ENCODE data around the gene UTP15.

The UTP15 gene

GRCh38 chr5:73534971-73535370 lies 30.6 kb upstream of the UTP15 start:
- ATAC-seq = no peak
- no peak for TF ChIP-seq ARNTL (CRISPR knock-in tag; IDR thresholded peaks at IDR 0.05; ENCODE audit: borderline replicate concordance, low read depth)
- TF ChIP-seq ZC3H10 (CRISPR knock-in tag; IDR thresholded peaks at IDR 0.05) = no peak
- TF ChIP-seq ISL1 (CRISPR knock-in tag; IDR thresholded peaks at IDR 0.05) = no peak
- TF ChIP-seq ESRRG (CRISPR knock-in tag; IDR thresholded peaks at IDR 0.05) = no peak
- no peak for TF ChIP-seq BACH2 (CRISPR knock-in tag; IDR thresholded peaks at IDR 0.05; ENCODE audit: borderline replicate concordance)
- TF ChIP-seq PATZ1 (CRISPR knock-in tag; IDR thresholded peaks at IDR 0.05; ENCODE audit: borderline replicate concordance) = no peak
- TF ChIP-seq PPARA (CRISPR knock-in tag; IDR thresholded peaks at IDR 0.05; ENCODE audit: borderline replicate concordance) = no peak
- TF ChIP-seq ZNF70 (CRISPR knock-in tag; IDR thresholded peaks at IDR 0.05) = no peak
- no peak for TF ChIP-seq RARB (CRISPR knock-in tag; IDR thresholded peaks at IDR 0.05)
- TF ChIP-seq TCF4 (CRISPR knock-in tag; IDR thresholded peaks at IDR 0.05; ENCODE audit: borderline replicate concordance) = no peak
- TF ChIP-seq ZNF8 (CRISPR knock-in tag; IDR thresholded peaks at IDR 0.05) = no peak
- TF ChIP-seq TSHZ2 (CRISPR knock-in tag; IDR thresholded peaks at IDR 0.05) = no peak
- no peak for TF ChIP-seq CREB5 (CRISPR knock-in tag; IDR thresholded peaks at IDR 0.05; ENCODE audit: low read depth)
- no peak for TF ChIP-seq ZNF565 (CRISPR knock-in tag; conservative IDR thresholded peaks at IDR 0.05; ENCODE audit: low read depth)
- no peak for TF ChIP-seq GLIS3 (CRISPR knock-in tag; IDR thresholded peaks at IDR 0.05)
- TF ChIP-seq ZFP30 (CRISPR knock-in tag; IDR thresholded peaks at IDR 0.05) = no peak
- TF ChIP-seq, protein P1, sequence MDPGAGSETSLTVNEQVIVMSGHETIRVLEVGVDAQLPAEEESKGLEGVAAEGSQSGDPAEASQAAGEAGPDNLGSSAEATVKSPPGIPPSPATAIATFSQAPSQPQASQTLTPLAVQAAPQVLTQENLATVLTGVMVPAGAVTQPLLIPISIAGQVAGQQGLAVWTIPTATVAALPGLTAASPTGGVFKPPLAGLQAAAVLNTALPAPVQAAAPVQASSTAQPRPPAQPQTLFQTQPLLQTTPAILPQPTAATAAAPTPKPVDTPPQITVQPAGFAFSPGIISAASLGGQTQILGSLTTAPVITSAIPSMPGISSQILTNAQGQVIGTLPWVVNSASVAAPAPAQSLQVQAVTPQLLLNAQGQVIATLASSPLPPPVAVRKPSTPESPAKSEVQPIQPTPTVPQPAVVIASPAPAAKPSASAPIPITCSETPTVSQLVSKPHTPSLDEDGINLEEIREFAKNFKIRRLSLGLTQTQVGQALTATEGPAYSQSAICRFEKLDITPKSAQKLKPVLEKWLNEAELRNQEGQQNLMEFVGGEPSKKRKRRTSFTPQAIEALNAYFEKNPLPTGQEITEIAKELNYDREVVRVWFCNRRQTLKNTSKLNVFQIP (CRISPR knock-in tag; IDR thresholded peaks at IDR 0.05; ENCODE audit: borderline replicate concordance, low read depth) = no peak
- TF ChIP-seq ZFP3 (CRISPR knock-in tag; IDR thresholded peaks at IDR 0.05) = no peak

- TF ChIP-seq ZFP30 (CRISPR knock-in tag; IDR thresholded peaks at IDR 0.05) = no peak
- no peak for TF ChIP-seq CSDC2 (CRISPR knock-in tag; IDR thresholded peaks at IDR 0.05)
- no peak for TF ChIP-seq ARNTL (CRISPR knock-in tag; IDR thresholded peaks at IDR 0.05; ENCODE audit: borderline replicate concordance, low read depth)
- no peak for TF ChIP-seq ZNF8 (CRISPR knock-in tag; IDR thresholded peaks at IDR 0.05)
- no peak for TF ChIP-seq PATZ1 (CRISPR knock-in tag; IDR thresholded peaks at IDR 0.05; ENCODE audit: borderline replicate concordance)
- no peak for TF ChIP-seq ZC3H10 (CRISPR knock-in tag; IDR thresholded peaks at IDR 0.05)
- TF ChIP-seq PPARA (CRISPR knock-in tag; IDR thresholded peaks at IDR 0.05; ENCODE audit: borderline replicate concordance) = no peak
- TF ChIP-seq CREB5 (CRISPR knock-in tag; IDR thresholded peaks at IDR 0.05; ENCODE audit: low read depth) = no peak
- TF ChIP-seq ZNF565 (CRISPR knock-in tag; conservative IDR thresholded peaks at IDR 0.05; ENCODE audit: low read depth) = no peak
- no peak for TF ChIP-seq OSR1 (CRISPR knock-in tag; IDR thresholded peaks at IDR 0.05)
- no peak for TF ChIP-seq RARB (CRISPR knock-in tag; IDR thresholded peaks at IDR 0.05)
- TF ChIP-seq TOX (CRISPR knock-in tag; IDR thresholded peaks at IDR 0.05; ENCODE audit: borderline replicate concordance) = no peak
- no peak for TF ChIP-seq BACH2 (CRISPR knock-in tag; IDR thresholded peaks at IDR 0.05; ENCODE audit: borderline replicate concordance)
- TF ChIP-seq GLIS3 (CRISPR knock-in tag; IDR thresholded peaks at IDR 0.05) = no peak
- TF ChIP-seq, protein P2, sequence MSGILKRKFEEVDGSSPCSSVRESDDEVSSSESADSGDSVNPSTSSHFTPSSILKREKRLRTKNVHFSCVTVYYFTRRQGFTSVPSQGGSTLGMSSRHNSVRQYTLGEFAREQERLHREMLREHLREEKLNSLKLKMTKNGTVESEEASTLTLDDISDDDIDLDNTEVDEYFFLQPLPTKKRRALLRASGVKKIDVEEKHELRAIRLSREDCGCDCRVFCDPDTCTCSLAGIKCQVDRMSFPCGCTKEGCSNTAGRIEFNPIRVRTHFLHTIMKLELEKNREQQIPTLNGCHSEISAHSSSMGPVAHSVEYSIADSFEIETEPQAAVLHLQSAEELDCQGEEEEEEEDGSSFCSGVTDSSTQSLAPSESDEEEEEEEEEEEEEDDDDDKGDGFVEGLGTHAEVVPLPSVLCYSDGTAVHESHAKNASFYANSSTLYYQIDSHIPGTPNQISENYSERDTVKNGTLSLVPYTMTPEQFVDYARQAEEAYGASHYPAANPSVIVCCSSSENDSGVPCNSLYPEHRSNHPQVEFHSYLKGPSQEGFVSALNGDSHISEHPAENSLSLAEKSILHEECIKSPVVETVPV (CRISPR knock-in tag; IDR thresholded peaks at IDR 0.05) = no peak
- TF ChIP-seq ZNF70 (CRISPR knock-in tag; IDR thresholded peaks at IDR 0.05) = no peak
- no peak for TF ChIP-seq ISL1 (CRISPR knock-in tag; IDR thresholded peaks at IDR 0.05)
- no peak for ATAC-seq
Measured at GRCh38 chr5:73539730-73540129, 25.8 kb upstream of the UTP15 start.

Measured in SK-N-SH treated with all-trans-retinoic acid at 6 μM for 48 hours (cell line).